ENCODE measurements around the gene CIDEB.

The CIDEB gene

DNA sequence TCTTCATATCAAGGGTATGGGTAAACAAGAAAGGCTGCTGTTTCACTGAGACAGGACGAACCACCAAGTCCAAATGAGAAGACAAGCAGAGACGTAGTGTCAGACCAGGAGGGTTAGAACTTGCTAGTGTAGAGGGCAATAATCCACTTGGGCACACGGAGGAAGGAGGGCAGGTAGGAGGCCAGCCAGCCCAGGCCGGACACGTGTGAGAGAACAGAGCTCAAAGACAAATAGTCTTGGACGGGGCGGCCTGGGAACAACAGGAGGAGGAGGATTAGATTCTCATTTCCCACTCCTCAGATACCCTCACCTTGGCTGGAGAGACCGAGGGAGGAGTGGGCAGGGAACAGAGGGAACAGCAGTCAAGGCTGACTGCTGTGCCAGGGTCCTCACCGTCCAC, 17.0 kb downstream of the CIDEB start:
- no peak for DNase-seq

DNA sequence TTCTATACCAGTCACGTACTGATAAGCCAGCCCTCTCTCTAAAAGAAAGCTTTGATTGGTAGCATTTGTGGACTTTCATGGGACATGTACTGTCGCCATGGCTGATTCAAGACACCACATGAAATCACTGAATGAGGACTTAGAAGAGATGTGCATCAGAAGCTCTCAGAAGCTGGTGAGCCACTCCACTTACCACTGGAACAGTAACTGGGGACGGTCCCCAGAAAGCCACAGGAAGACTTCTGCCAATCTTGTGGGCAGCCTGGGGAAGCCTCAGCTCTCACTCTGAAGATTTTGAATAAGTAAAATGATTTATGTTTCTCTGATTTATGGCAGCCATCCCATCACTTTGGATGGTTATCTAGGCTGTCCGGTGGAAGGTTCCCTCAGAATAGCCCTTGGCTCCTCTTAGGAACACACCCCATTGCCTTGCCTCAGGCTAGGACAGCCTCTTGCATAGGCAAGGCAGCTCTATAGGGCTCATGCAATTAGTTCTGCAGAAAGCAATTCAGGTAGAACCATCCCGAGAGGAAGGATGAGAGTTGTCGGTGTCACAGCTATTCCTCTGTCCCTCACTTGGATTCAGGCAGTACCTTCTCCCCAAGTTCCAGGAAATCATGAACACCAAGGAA, 18.0 kb downstream of the CIDEB start:
- DNase-seq = no peak

DNA sequence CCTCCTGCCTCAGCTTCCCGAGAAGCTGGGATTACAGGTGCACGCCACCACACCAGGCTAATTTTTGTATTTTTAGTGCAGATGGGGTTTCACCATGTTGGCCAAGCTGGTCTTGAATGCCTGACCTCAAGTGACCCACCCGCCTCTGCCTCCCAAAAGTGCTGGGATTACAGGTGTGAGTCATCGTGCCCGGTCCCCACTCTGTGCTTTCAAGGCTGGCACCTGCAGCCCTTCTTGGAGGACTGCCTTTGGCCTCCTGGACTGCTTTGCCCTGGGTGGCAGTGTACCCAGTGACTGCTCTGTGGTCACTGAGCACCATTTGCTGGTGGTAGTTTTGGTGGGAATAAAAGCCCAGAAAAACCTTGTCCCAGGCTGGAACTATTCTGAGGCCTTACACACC, 20.8 kb downstream of the CIDEB start:
- no peak for DNase-seq

DNA sequence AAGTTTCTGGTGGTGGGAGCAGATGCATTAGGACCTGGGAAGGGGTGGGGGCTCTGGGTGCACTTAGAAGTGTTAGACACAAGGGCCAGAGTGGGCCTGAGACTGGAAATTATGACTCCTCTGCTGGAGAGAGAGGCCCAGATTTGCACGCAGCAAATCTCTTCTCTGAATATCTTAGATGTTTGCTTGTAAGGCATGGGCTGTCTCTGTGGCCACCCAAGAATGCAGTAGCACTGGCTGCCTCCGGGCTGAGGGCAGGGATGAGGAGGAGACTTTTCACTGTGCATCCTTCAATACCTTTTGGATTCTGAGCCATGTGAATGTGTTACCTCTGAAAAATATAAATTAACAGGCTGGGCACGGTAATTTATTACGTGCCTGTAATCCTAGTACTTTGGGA, 22.4 kb downstream of the CIDEB start:
- DNase-seq = peak; percentile 9

DNA sequence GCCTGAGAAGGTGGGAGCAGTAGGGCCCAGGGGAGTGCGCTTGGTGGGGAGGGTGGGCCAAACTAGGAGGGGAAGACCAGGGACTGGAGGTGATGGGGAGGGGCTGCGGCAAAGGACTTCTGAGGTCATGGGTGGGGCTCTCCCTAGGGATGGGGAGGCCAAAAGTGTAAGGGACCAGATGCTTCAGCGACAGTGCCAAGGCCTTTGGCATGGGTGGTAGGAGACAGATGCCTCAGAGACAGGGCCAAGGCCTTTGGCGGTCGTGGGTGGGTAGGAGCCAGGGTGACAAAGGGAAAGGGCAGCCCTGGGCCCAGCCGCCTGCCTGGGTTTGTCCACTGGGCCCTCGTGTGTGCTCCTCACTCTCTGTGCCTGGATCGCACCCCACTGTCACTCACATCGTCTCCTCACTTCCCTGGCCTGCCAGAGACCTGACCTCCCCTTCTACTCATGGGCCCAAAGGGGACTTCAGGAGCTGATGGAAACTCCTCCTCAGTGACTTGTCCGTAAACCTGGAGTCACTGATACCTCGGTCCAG, 23.2 kb downstream of the CIDEB start:
- no peak for DNase-seq

DNA sequence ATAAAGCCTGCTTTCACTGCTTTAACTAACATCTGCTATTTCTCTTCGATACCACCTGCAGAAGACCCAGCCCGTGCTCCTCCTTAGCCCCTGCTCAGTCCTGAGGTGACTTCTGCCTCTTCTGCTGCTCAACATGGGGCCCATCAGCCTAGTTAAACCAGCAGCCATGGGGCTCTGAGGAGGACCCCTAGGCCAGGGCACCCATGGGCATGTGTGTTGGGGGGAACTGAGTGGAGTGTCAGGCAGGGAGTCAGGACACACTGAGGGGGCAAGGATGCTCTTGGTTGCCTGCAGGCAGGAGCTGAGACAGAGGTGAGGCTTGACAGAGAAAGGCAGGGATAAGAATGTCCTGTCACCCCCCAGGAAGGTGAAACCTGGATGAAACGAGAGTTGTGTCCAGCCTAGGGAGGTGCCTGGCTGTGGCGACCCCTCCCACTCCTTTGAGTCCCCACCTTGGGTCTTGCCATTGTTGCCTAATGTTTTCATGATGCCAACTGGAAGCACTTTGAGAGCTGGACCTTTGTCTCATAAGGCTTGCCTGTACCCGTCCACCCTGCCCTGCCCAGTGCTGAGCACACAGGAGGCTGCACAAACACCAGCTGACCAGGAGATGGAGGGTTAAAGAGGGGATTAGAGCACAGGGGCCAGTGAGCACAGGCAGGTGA, 23.8 kb downstream of the CIDEB start:
- DNase-seq = no peak

DNA sequence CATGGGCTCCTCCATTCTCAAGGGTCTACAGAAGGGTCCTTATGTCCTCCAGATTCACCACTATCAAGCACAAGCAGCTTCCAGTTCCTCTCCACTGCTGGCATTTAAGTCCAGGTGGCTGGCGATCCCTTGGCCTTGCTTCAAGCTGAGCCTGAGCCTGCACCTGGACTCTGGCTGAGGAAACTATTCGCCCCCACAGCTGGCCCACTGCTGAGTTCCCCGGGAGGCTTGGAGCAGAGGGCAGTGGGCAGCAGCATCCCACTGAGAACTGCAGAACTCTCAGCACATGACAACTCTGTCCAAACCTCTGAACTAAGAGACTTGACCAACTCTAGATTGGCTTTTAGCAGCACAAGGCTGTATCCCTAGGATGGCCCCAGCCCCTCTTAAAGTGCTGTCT, 25.0 kb downstream of the CIDEB start:
- DNase-seq = no peak

DNA sequence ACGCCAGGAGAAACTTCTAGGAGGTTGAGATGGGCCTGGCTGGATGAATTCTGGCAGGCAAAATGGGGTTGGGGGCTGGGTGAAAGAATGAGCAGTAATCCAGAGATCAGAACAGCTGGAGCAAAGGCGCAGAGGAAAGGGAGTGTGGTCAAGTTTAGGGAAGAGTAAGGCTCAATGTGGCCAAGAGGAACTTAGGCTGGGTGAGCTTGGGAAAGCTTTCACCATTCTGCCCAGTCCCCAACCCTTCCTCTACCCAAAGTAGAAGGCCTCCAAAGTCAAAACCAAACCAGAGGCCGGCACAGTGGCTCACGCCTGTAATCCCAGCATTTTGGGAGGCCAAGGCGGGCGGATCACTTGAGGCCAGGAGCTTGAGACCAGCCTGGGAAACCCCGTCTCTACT, 26.1 kb downstream of the CIDEB start:
- DNase-seq = no peak

DNA sequence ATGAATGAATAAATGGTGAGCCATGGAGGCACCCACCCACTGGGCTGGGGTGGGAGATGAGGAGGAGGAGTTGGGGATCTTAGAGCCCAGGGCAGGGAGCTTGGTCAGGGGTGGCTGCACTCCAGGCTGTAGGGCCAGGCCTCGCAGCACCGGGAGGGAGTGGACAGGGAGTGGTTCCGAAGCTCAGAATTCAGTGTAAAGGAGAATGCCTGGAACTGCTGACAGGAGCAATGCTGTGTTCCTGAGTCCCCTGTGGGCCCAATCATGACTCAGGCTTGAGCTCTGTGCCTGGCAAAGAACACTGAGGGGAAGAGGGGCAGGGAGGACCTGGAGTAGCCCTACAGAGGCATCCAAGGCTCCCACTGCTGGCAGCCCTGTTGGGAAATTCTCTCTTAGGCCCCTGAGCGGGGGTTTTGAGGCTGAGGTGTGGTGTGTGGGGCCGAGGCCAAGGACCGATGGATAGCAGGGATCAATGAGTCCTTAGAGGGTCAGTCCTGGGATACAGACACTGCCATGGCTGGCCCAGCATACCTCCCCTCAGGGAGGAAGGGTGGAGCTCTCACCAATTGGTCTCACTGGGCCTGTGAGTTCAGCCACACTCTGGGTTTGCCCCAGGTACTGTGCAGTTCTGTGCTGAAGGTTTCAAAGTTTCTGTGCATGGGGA, 26.8 kb downstream of the CIDEB start:
- DNase-seq = peak; percentile 11

DNA sequence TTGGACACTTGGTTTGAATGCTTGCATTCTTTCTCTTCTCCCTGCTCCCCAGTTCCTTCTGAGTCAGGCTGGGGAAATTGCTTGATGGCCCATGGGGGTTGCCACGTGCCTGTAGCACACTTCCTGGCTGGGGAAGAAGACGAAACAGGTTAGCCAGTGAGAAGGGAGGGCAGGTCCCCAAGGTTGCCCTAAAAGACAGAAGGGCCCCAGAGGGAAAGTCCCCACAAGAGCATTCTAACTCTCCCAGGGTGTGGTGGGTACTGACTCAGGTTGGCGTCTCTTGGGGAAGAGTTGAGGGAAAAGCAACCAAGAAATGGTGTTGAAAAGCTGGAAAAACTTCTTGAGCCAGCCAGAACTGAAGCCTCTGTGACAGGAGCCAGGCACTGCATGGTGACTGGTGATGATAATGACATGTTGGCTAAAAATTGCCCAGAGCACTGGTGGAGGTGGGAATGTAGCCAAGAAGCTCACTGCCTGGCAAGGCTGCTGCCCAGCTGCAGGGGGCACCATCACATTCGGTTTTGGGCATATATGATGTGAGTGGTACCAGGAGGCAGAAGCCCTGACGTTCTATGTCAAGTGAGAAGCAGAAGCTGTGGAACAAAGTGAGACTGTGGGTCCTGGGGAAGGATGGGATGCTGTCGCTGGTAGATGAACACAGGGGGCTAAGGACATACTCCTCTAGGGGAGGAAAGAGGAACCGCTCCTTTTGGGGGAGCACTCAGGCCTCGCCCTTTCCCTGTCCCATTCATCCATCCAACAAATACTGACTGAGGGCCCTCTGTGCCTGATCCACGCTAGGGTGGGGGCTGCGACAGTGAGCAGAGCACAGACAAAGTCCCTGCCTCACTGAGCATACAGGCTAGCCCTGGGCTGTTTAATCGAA, 28.2 kb downstream of the CIDEB start:
- peak; percentile 11 for DNase-seq

DNA sequence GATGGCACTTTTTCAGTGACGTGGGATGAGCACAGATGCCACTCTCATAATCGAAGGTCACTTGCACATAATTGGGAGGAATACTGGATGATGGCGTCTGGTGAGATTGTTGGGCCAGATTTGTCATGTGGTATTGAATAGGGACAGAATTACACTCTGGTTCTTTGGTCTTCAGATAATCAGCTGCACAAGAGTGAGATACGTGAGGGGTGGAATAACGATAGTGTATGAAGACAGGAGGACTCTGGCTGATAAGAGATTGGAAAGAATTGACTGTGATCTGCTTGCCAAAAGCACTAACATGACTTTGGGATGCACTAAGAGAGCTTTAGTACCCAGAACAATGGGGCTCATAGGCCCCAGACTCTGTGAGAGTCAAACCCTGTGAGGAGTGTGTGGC, 29.4 kb downstream of the CIDEB start:
- DNase-seq = no peak

DNA sequence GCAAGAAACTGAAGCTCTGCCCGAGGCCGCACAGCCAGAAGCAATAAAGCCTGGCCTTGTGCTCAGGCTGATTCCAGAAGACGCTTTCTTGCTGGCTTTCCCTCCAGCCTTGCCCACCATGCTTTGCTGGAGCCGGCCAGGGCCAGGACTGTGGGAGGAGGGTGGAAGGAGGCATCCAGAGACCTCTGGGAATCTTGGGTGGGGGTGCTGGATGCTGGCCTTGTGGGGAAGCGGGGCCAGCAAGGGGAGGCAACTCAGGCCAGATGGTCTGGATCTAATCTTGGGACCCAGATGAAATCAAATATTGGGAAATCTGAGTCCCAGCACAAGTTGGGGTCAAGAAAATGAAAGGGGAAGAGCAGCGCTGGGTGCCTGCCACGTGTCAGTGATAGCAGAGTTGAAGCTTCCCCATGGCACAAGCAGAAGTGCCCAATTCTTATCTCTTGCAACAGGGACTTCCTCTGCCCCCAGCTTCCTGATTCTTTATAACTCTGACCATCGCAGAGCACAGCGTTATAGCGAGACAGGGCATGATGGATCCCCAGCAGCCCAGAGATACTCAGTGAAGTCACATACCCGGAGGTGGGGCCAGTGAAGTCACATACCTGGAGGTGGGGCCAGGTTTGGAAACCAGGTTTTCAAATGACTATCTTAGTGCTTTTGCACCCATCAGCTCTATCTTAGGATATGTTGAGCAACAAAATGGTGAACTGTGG, 30.0 kb downstream of the CIDEB start:
- no peak for DNase-seq

DNA sequence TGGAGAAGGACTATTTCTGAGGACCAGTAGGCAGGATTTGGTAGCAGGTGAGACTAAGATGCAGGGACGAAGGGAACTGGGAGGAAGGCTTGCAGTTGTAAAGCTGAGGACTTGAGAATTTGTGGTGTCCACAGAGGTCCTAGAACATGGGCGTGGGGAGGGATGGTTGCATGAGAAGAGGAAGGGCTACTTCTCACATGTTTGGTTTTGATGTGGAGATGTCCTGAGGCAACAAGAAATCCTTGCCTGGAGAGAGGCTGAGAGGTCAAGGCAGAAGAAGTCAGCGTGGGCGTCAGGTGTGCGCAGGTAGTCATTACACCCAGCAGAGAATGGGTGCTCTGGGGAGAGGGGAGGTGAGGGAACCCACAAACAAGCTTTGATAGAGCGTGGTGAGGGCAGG, 30.7 kb downstream of the CIDEB start:
- no peak for DNase-seq

DNA sequence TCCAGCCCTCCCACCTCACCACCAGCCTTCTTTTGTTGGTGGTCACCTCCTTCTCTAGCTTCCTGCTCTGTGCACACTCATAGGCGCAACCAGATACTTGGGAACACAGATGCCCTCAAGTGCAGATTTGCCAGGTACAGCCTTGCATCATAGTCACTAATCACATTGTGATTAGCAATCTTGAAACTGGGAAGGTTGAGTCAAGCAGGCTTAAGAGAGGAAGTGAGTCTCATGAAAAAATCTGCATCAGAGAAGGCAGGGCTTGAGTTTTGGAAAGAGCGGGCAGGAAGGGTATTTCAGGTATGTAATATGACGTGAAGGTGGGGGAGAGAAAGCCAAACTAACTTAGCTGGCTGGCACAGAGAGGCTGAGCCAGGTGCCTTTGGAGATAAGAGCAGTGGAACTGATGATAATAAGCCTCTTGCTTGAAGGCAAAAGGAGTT, 33.7 kb downstream of the CIDEB start:
- no peak for DNase-seq

DNA sequence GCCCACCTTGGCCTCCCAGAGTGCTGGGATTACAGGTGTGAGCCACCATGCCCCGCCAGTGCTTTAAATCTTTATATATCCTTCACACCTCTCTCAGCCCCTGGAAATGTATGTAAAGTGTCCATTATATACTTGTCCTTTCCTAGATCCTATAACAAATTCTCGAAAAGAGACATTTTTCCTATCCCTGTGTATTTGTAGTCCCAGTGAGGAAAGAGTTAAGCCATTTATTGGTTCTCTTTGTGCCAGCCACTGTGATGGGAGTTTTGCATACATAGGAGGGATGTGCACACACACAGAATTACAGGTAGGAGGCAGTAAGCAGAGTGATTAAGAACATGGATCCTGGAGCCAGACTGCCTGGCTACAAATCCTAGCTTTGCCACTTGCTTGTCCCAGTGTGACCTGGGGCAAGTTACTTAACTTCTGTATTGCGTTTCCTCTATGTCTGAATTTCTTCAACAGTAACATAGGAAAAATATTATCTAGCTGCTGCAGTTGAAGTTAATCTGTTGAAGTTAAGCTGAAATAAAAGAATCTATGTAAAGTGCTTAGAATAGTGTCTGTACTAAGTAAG, 34.3 kb downstream of the CIDEB start:
- DNase-seq = no peak

DNA sequence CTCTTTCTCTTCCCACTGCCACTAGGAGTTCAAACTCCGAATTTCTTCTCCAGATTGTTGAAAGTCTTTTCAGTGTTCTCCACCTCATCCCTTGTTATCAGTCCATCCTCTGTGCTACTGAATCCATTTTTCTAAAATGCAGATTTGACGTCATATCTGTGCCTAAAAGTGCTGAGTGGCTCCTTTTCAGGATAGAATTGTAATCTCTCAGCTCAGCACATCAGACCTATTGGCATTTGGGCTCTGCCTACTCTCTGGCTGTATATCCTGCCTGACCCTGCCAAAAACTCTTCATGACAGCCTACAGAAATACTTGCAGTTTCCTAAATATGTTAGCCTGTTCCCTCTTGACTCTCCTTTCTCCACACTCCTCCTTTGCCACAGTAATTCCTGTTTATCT, 35.3 kb downstream of the CIDEB start:
- DNase-seq = no peak

DNA sequence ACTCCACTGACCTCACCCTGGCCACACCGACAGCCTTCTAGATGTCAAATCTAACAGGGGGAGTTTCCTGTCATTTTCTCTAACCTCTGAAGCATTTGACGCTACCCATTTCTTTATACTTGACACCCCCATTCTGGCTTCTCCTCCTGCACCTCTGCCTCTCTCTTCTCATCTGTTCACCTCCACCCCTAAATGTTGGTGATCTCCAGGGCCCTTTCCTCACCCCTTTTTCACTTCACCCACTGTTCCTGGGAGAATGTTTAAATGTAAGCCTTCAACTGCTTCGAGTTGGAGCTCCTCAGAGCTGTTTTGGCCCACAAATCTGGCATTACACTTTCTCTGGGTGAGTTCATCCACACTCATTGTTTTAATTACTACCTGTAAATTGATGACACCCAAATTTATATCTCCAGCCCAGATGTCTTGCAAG, 35.9 kb downstream of the CIDEB start:
- DNase-seq = no peak

DNA sequence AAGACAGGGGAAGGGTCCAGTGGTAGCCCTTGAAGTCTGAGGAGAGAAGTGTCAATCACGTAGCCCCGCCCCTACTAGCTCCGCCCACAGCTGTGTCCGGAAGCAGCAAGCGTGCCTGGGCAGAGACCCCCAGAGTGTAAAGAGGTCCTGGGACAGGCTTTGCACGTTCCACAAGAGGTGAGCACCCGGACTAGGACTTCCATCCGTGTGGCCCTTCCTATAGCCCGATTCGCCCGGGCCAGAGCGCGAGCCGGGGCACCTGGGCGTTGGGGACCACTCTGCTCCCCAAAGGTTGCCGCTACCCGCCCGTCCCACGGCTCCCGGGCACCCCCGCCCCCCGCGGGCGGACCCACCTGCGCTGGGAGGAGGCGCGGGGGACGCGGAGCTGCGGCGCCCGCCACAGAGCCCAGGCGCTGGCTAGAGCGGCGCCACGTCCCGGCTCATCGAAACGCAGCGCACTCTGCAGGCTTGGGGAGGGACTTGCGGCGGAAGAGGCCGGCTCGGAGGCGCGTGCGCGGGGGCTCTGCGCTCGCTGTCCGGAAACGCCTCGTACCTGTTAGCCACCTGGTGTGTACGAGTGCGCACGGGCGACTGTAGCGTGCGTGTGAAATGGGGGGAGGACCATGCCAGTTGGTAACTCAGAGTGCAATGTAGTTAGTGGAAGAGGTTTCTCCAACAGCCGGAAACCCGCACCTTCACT, 36.5 kb downstream of the CIDEB start, which contains the start of gene RABGGTA:
TSS of gene RABGGTA (minus strand) at position 464 of the 700 bp plus-strand sequence. CDS start 482 bp downstream, outside the sequence.
- peak; percentile 87 for DNase-seq

DNA sequence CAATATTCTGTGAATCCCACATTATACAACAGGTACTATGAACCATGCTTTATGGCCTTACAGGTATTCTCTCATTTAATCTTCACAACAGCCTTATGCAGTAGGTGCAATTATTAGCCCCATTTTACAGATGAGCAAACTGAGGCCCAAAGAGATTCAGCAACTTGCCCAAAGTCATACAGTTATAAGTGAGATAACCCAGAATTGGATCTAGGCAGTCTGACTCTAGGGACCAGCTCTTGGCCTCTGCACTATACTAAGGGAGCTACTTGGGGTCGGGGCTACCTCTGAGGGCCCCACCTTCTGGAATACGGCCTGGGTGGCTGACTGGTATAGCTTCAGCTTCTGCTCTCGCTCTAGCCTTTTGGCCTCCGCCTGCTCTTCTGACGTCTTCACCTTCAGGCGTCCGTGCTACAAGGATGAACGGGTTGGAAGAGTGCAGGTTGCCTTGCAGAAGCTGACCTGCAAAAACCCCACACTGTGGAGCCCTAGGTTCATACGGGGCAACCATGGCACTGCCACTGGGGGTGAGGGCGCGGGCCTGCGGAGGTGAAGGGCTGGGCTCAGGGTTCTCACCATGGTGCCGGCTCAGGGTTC, 37.1 kb downstream of the CIDEB start:
- DNase-seq = no peak

DNA sequence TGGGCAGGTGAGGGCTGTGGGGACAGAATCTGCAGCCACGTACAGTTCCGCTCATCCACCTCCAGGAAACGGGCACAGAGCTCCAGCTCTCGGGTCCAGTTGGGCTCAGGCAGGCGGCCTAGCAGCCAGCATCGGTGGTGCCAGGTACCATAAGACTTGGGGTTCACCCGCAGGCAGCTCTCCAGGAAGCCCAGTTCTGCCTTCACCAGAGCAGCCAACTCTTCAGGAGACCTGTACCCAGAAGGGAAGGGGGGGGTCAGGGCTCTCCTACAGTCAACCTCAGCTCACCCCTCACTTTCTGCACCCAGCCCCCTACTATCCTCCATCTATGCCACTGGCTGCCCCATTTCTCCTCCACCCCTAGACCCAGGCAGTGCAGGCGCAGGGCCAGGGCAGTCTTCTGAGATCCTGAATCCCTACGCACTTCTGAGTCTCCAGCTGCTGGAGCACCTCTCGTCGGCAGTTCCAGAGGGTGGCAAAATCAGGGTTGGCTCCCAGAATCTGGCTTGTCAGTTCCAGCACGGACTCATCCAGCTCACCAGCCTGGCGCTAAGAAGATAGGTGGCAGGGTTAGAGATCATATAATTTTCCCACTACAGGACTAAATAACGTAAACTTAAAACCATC, 37.8 kb downstream of the CIDEB start:
- no peak for DNase-seq
